Keratinocyte (primary cell): ENCODE results near the gene SNX15. TPM values are rescaled to one million over a fixed set of nuclear protein-coding genes. Genes with fewer than 3 reads are reported as not detected.

Source experiments
- DNase-seq: peaks from one replicate; pipeline ENCODE4 v3.0.0-alpha.2; 2011; ENCODE audit warnings: low read depth, missing footprints, low spot score
- FAIRE-seq: peaks from 2 replicates; lab custom pipeline; 2011; peaks lifted over from hg19 to GRCh38; lab: Jason Lieb, UNC
- H2AFZ ChIP-seq: 2 replicates; pipeline ENCODE4 v1.6.0; 2012; ENCODE audit warnings: low read length, control low read depth, inconsistent platforms; ENCODE audit not compliant: control insufficient read depth
- H3K27ac ChIP-seq: 2 replicates; pipeline ENCODE4 v1.5.1; 2011; ENCODE audit warnings: low read length; ENCODE audit not compliant: control insufficient read depth, insufficient read depth
- H3K27me3 ChIP-seq: 3 replicates; pipeline ENCODE4 v1.6.0; 2011; ENCODE audit warnings: low read length; ENCODE audit not compliant: control insufficient read depth, insufficient read depth; ENCODE audit errors: extremely low read depth
- H3K36me3 ChIP-seq, 2 experiments: 2 replicates in 1 of 2; 3 replicates in 1 of 2; pipeline ENCODE4 v1.5.1; 2011; ENCODE audit warnings: low read length in 2 of 2, mild to moderate bottlenecking in 1 of 2; ENCODE audit not compliant: control insufficient read depth in 2 of 2, insufficient read depth in 2 of 2; ENCODE audit errors: extremely low read depth in 1 of 2
- H3K4me1 ChIP-seq: 3 replicates; pipeline ENCODE4 v1.5.1; 2011; ENCODE audit warnings: low read length; ENCODE audit not compliant: control insufficient read depth, insufficient read depth; ENCODE audit errors: extremely low read depth
- H3K4me2 ChIP-seq: 3 replicates; pipeline ENCODE4 v1.6.0; 2011; ENCODE audit warnings: low read depth, low read length; ENCODE audit not compliant: control insufficient read depth, insufficient read depth; ENCODE audit errors: extremely low read depth
- H3K4me3 ChIP-seq, 3 experiments: fragments of 200-600 bp in 1 of 3; sonication (generic) in 1 of 3; 2 replicates in 2 of 3; 3 replicates in 1 of 3; pipeline ENCODE4 v1.5.1; 2011 to 2016; ENCODE audit warnings: low read length in 3 of 3, mild to moderate bottlenecking in 3 of 3, control low read depth in 2 of 3, inconsistent platforms in 1 of 3, low read depth in 1 of 3, mixed read lengths in 1 of 3, mixed run types in 1 of 3, moderate library complexity in 1 of 3; ENCODE audit not compliant: control insufficient read depth in 2 of 3, insufficient read depth in 2 of 3; ENCODE audit errors: extremely low read depth in 1 of 3
- H3K79me2 ChIP-seq: 2 replicates; pipeline ENCODE4 v1.6.0; 2012; ENCODE audit warnings: low read length; ENCODE audit not compliant: control insufficient read depth, insufficient read depth
- H3K9ac ChIP-seq: 3 replicates; pipeline ENCODE4 v1.6.0; 2011; ENCODE audit warnings: low read length; ENCODE audit not compliant: control insufficient read depth, insufficient read depth; ENCODE audit errors: extremely low read depth
- H3K9me1 ChIP-seq: 3 replicates; pipeline ENCODE4 v1.6.0; 2011; ENCODE audit warnings: low read length; ENCODE audit not compliant: control insufficient read depth, insufficient read depth; ENCODE audit errors: extremely low read depth
- H3K9me3 ChIP-seq: 2 replicates; pipeline ENCODE4 v1.5.1; 2012; ENCODE audit warnings: low read depth, low read length; ENCODE audit not compliant: control insufficient read depth
- H4K20me1 ChIP-seq: 3 replicates; pipeline ENCODE4 v1.6.0; 2011; ENCODE audit warnings: low read length; ENCODE audit not compliant: control insufficient read depth, insufficient read depth; ENCODE audit errors: extremely low read depth
- CTCF ChIP-seq, 3 experiments: IDR thresholded peaks in 1 of 3; conservative IDR thresholded peaks in 1 of 3; optimal IDR thresholded peaks in 1 of 3; 2 replicates in 2 of 3; 3 replicates in 1 of 3; pipeline versions ENCODE3 to v1.5.1; 2011; ENCODE audit warnings: low read length in 3 of 3, mild to moderate bottlenecking in 3 of 3, moderate library complexity in 2 of 3, control low read depth in 1 of 3, inconsistent platforms in 1 of 3; ENCODE audit not compliant: insufficient read depth in 2 of 3; ENCODE audit errors: extremely low read depth in 1 of 3
- EZH2 ChIP-seq: IDR thresholded peaks from one replicate; pipeline ENCODE4 v1.6.1; 2012; ENCODE audit warnings: inconsistent platforms, mild to moderate bottlenecking, low read length, moderate library complexity
- dilution Hi-C: fragments of 300-500 bp; cut with MboI; formaldehyde crosslinking; loops from one replicate; pipeline ENCODE4 v1.7.0; 2020; ENCODE audit warnings: low sequenced_read_pairs; ENCODE audit not compliant: extremely low pct_ligation_motif_present
- polyA plus RNA-seq, 5 experiments: library from polyadenylated mRNA; depleted of rRNA in 3 of 5; stranded (reverse) in 3 of 5; stranded (forward) in 1 of 5; unstranded in 1 of 5; fragments of >200 nt; gene quantifications; 1 replicate in 1 of 5; 2 replicates in 3 of 5; 3 replicates in 1 of 5; pipeline versions ENCODE4 v1.2.1 to v1.2.3, GENCODE V29; 2011 to 2012; ENCODE audit warnings: missing spikeins in 2 of 5, low read depth in 1 of 5, low replicate concordance in 1 of 5

SNX15 gene
- polyA plus RNA-seq, 1 donor (not counting 4 experiments of a cell fraction or from before 2014, with no cell fraction given) = 1.8 TPM

- dilution Hi-C loops = no loop called here
Measured at GRCh38 chr11:65064847-65065240, 37.6 kb downstream of the SNX15 start.

DNA sequence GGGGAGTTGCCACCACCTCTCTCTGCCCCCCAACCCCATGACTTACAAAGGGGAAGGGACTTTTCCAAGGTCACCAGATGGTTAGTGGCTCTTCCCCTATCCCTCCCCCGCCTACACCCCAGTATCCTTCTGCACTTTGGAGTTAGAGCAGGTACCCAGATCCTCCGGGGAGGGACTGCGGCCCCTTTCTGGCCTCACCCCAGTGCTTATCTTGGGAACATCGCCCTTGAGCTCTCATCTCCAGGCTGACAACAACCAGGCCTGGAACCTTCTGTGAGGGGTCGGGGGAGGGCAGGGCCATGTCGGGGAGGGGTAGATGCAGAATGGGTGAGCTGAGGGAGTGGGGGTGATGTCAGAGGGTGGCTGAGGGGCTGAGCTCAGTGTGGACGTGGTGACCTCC lies 38.6 kb downstream of the SNX15 start:
- Histone ChIP-seq H2AFZ (no peak overlapping the region), H3K9me3 (no peaks in the 10 kb centered on the region), H3K9me1 (no peaks in the 10 kb centered on the region), H3K9ac (no peak overlapping the region), H3K4me2 (no peak overlapping the region), H4K20me1 (no peaks in the 10 kb centered on the region), H3K36me3 (no peaks in the 10 kb centered on the region), H3K4me3 (no peak overlapping the region), H3K4me1 (no peaks in the 10 kb centered on the region), H3K27ac (no peak overlapping the region), H3K79me2 (no peaks in the 10 kb centered on the region), H3K27me3 (no peaks in the 10 kb centered on the region)
- dilution Hi-C loops = no loop called here
- no peak for TF ChIP-seq CTCF (optimal IDR thresholded peaks at IDR 0.05 in 1 of 3, IDR thresholded peaks at IDR 0.05 in 1 of 3, conservative IDR thresholded peaks at IDR 0.05 in 1 of 3; ENCODE audit: extremely low read depth in 1 of 3, insufficient read depth in 2 of 3, low read length in 3 of 3)
- TF ChIP-seq EZH2 = no peak
- FAIRE-seq = no peak
- no peak for DNase-seq

More at GRCh38 chr11:65064847-65065240, 37.6 kb downstream of the SNX15 start:
- no peak overlapping the region for H3K4me3 ChIP-seq
- no peak overlapping the region for H3K4me2 ChIP-seq
- TF ChIP-seq EZH2 = no peak
- TF ChIP-seq CTCF (optimal IDR thresholded peaks at IDR 0.05 in 1 of 3, IDR thresholded peaks at IDR 0.05 in 1 of 3, conservative IDR thresholded peaks at IDR 0.05 in 1 of 3; ENCODE audit: extremely low read depth in 1 of 3, insufficient read depth in 2 of 3, low read length in 3 of 3) = no peak
- H3K27me3 ChIP-seq = no peaks in the 10 kb centered on the region
- no peak overlapping the region for H3K27ac ChIP-seq
- H4K20me1 ChIP-seq = no peaks in the 10 kb centered on the region
- H2AFZ ChIP-seq = no peak overlapping the region
- H3K9me3 ChIP-seq = no peaks in the 10 kb centered on the region
- H3K4me1 ChIP-seq = no peaks in the 10 kb centered on the region
- no peaks in the 10 kb centered on the region for H3K9me1 ChIP-seq
- DNase-seq = no peak
- H3K36me3 ChIP-seq = no peaks in the 10 kb centered on the region
- FAIRE-seq = no peak
- no peak overlapping the region for H3K9ac ChIP-seq
- H3K79me2 ChIP-seq = no peaks in the 10 kb centered on the region
